HepG2 (cell line): ENCODE data around the gene SMTNL2.

Source experiments
- EZH2 ChIP-seq: conservative IDR thresholded peaks from 2 replicates; pipeline ENCODE4 v1.6.1; 2012; ENCODE audit warnings: mild to moderate bottlenecking, low read depth, low read length, moderate library complexity
- PAF1 ChIP-seq: IDR thresholded peaks from 2 replicates; pipeline ENCODE4 v1.6.1; 2016; ENCODE audit warnings: missing genetic modification reagents, missing compliant biosample characterization
- RFX1 ChIP-seq: fragments of 450-650 bp; IDR thresholded peaks from 2 replicates; pipeline ENCODE4 v1.6.1; 2017
- ZNF205 ChIP-seq: IDR thresholded peaks from 2 replicates; pipeline ENCODE4 v1.6.1; 2018; ENCODE audit warnings: missing biosample characterization, missing genetic modification reagents
- ZNF768 ChIP-seq: sonication (generic); formaldehyde crosslinking; IDR thresholded peaks from 2 replicates; pipeline ENCODE4 v1.4.0; 2020; ENCODE audit warnings: missing genetic modification reagents
- ZZZ3 ChIP-seq: sonication (generic); formaldehyde crosslinking; IDR thresholded peaks from 2 replicates; pipeline ENCODE4 v1.4.0; 2020; ENCODE audit warnings: missing genetic modification reagents, mild to moderate bottlenecking, borderline replicate concordance

- TF ChIP-seq EZH2 (no peak), ZNF768 (CRISPR knock-in tag) (no peak), ZZZ3 (CRISPR knock-in tag) (no peak), PAF1 (CRISPR knock-in tag) (no peak), ZNF205 (CRISPR knock-in tag) (no peak), RFX1 (no peak)
Observed at GRCh38 chr17:4605826-4606225, 21.5 kb downstream of the SMTNL2 start.
